Heart right ventricle (tissue), 16 donors: Measurements from ENCODE around the gene MAD1L1. TPM values are rescaled to one million over a fixed set of nuclear protein-coding genes. Genes with fewer than 3 reads are reported as not detected.

ENCODE experiments used
- ATAC-seq, 8 donors: fragments of 200-7000 bp; cut with Tn5 transposase; one replicate each; pipeline ENCODE4 v1.9.1; 2020; ENCODE audit warnings: mild to moderate bottlenecking in 8 of 8, moderate library complexity in 8 of 8, moderate number of reproducible peaks in 1 of 8
- DNase-seq, 2 donors: peaks; one replicate each; pipeline ENCODE4 v3.0.0-alpha.2; 2020
- H3K27ac ChIP-seq, 10 donors: fragments of 200-600 bp; sonication (generic) in 2 of 10; one replicate each; pipeline versions ENCODE4 v1.5.0 to v1.8.0; 2020 to 2022; ENCODE audit warnings: mild to moderate bottlenecking in 3 of 10
- H3K27me3 ChIP-seq, 7 donors: fragments of 200-600 bp; one replicate each; pipeline ENCODE4 v1.8.0; 2021 to 2022; ENCODE audit warnings: mild to moderate bottlenecking in 2 of 7
- H3K36me3 ChIP-seq, 9 donors: fragments of 200-600 bp; sonication (generic) in 1 of 9; one replicate each; pipeline versions ENCODE4 v1.5.0 to v1.8.0; 2020 to 2022; ENCODE audit warnings: mild to moderate bottlenecking in 2 of 9
- H3K4me1 ChIP-seq, 9 donors: fragments of 200-600 bp; sonication (generic) in 1 of 9; one replicate each; pipeline versions ENCODE4 v1.5.0 to v1.8.0; 2020 to 2022; ENCODE audit warnings: mild to moderate bottlenecking in 4 of 9
- H3K4me3 ChIP-seq, 10 donors: fragments of 200-600 bp; sonication (generic) in 2 of 10; one replicate each; pipeline versions ENCODE4 v1.5.0 to v1.8.0; 2020 to 2022; ENCODE audit warnings: mild to moderate bottlenecking in 7 of 10, moderate library complexity in 2 of 10
- H3K9me3 ChIP-seq, 11 donors: fragments of 200-600 bp in 10 of 11; sonication (generic) in 2 of 11; one replicate each; pipeline versions ENCODE4 v1.5.0 to v1.8.0; 2013 to 2022; ENCODE audit warnings: mild to moderate bottlenecking in 2 of 11, control low read depth in 1 of 11, moderate library complexity in 1 of 11
- CTCF ChIP-seq, 9 donors: fragments of 200-600 bp; sonication (generic) in 2 of 9; IDR thresholded peaks; one replicate each; pipeline versions ENCODE4 v1.5.0 to v1.8.0; 2021 to 2022; ENCODE audit warnings: antibody characterized with exemption in 9 of 9, mild to moderate bottlenecking in 5 of 9, moderate library complexity in 1 of 9
- WGBS, 2 donors: extraction: QIAGEN DNeasy Blood & Tissue Kit; methylation state at CpG; one replicate each; pipeline ENCODE4 v1.1.7; 2013; ENCODE audit warnings: inconsistent platforms in 1 of 2; 5-methylcytosine and 5-hydroxymethylcytosine counted together
- intact Hi-C, 10 donors: fragments of 100-400 bp; cut with DNase I; formaldehyde crosslinking; loops; one replicate each; pipeline versions ENCODE4 v1.11.1 to v1.14.2; 2022
- polyA plus RNA-seq, 2 donors: library from polyadenylated mRNA; stranded (reverse); fragments of 200-250 nt; gene quantifications; one replicate each; pipeline ENCODE4 v1.2.3, GENCODE V29; 2013
- total RNA-seq, 10 donors: library from RNA; stranded (reverse); fragmentation: NEBNext Ultra II Directional in 3 of 10; extraction: Animal tissue kit (Norgen Biotek cat#: 25700) in 3 of 10; gene quantifications; one replicate each; pipeline versions ENCODE4 v1.2.1 to v1.2.4, GENCODE V29; 2021 to 2023
- donor health status: Arrhythmogenic right ventricular cardiomyopathy.
- donor health status: ischemic (EF 13 %, LVEDD 7.1; RV severe dilation, severe dysfunction).
- donor health status: healthy with polysubstance abuse.
- donor health status: DM: no; HTN: yes; CAD: no.
- donor health status: DM: no; HTN: no; CAD: no.
- donor health status: ischemic (EF 25% LVEDD 6.9; RV normal size, moderate dysfunction).
- donor health status: ischemic (EF 25% LVEDD 5.7; RV mildly dilated, moderate dysfunction).
- donor health status: healthy.
- donor health status: DM: yes; HTN: yes; CAD: no.
- donor health status: Ischemic cardiomyopathy.
- donor health status: ischemic (EF 35%, LVEDD 5.7; RV mildly dilated, moderate dysfunction).
- donor health status: nonischemic (EF 11% LVEDD 7.7; RV severe dilation, severe dysfunction).
- donor health status: DM: yes; HTN: yes; CAD: no.
- donor health status: PGD.
- donor health status: ischemic (EF 29% LVEDD 5.4; RV normal size, mild dysfunction).
- donor health status: nonischemic (EF 23%, LVEDD 6.1; RV moderate dilation, normal function).

The MAD1L1 gene
- total and polyA plus RNA-seq, 12 donors, result 13.8 to 46.8 (median 20.2) TPM

- Histone ChIP-seq H3K36me3 (peaks cover 0 to 23% (median 5%) of the 10 kb centered on the region in 9 donors), H3K4me3 (peak overlapping the region; percentile 86 to 99 (median 96)), H3K27me3 (no peaks in the 10 kb centered on the region), H3K4me1 (peaks cover 0 to 46% (median 20%) of the 10 kb centered on the region in 9 donors), H3K9me3 (no peaks in the 10 kb centered on the region), H3K27ac (peak overlapping the region in 8 of 10 donors; percentile 70 to 89 (median 77))
- ATAC-seq, result peak in 4 of 8 donors; percentile 8 to 25 (median 13)
- TF ChIP-seq CTCF (IDR thresholded peaks at IDR 0.05), result no peak
- no peak for DNase-seq
- 16 to 19% methylated on average over 21 of the region's 21 CpGs for WGBS, 2 donors
- intact Hi-C loops, result loop anchor here in 1 of 10 donors (10.0 kb wide), 1 partner anchor 72 kb away; the partner anchor contains the start of gene SNX8
Measured at GRCh38 chr7:2242541-2243429, 10.0 kb upstream of the MAD1L1 start.

GRCh38 chr7:2241580-2242540, 9.1 kb upstream of the MAD1L1 start, which contains the start of the genes MRM2 and NUDT1:
Gene MRM2, minus strand, starts transcription at chr7:2242205. Its CDS starts 36 bp downstream, at chr7:2242169.
Gene NUDT1, plus strand, starts transcription at chr7:2242226. Its CDS starts 2,349 bp downstream, at chr7:2244575.
- peak; percentile 77 to 86 for DNase-seq
- 1% methylated on average over 81 of the region's 81 CpGs for WGBS, 2 donors
- ATAC-seq, result peak; percentile 88 to 94 (median 92)
- Histone ChIP-seq H3K36me3 (peaks cover 0 to 32% (median 6%) of the 10 kb centered on the region in 9 donors), H3K27me3 (no peaks in the 10 kb centered on the region), H3K27ac (peak within 1 kb of the TSS in 9 of 10 donors; percentile 61 to 89 (median 77)), H3K4me3 (peak within 1 kb of the TSS; percentile 86 to 99 (median 96)), H3K9me3 (no peaks in the 10 kb centered on the region), H3K4me1 (peaks cover 0 to 52% (median 20%) of the 10 kb centered on the region in 9 donors)
- intact Hi-C loops, result loop anchor here in 1 of 10 donors (10.0 kb wide), 1 partner anchor 73 kb away; the partner anchor contains the start of gene SNX8
- TF ChIP-seq CTCF (IDR thresholded peaks at IDR 0.05), result no peak

GRCh38 chr7:2239242-2239641, 6.5 kb upstream of the MAD1L1 start:
- H3K36me3 ChIP-seq, result peaks cover 0 to 58% (median 7%) of the 10 kb centered on the region in 9 donors
- no peaks in the 10 kb centered on the region for H3K27me3 ChIP-seq
- H3K27ac ChIP-seq, result no peak overlapping the region
- DNase-seq (no peak), ATAC-seq (no peak)
- no peaks in the 10 kb centered on the region for H3K9me3 ChIP-seq
- peaks cover 0 to 40% (median 20%) of the 10 kb centered on the region in 9 donors for H3K4me1 ChIP-seq
- 95 to 96% methylated on average over 17 of the region's 17 CpGs for WGBS, 2 donors
- H3K4me3 ChIP-seq, result no peak overlapping the region
- intact Hi-C loops, result no loop called here
- TF ChIP-seq CTCF (IDR thresholded peaks at IDR 0.05), result no peak
